H1 (cell line): Measurements from ENCODE around the gene PRR14L. TPM values are rescaled to one million over a fixed set of nuclear protein-coding genes. Genes with fewer than 3 reads are reported as not detected.
"Not testable (repeated sequence)": the region's sequence is repeated elsewhere in the genome, so short reads cannot be mapped to it uniquely, and the experiment has no call there.

Source experiments
- CTCF ChIA-PET: fragments of 300-600 bp; sonication (Branson Sonifier 250); formaldehyde crosslinking; loops from one replicate; lab custom pipeline; 2021; ENCODE audit not compliant: partially characterized antibody; lab: Charles Lee
- POLR2A ChIA-PET: fragments of 300-600 bp; sonication (Branson Sonifier 250); formaldehyde crosslinking; loops from one replicate; lab custom pipeline; 2021; ENCODE audit warnings: inconsistent platforms; ENCODE audit not compliant: partially characterized antibody; lab: Charles Lee
- DNase-seq, 2 experiments: peaks; one replicate each; pipeline versions ENCODE4 v3.0.0 to v3.0.0-alpha.2; 2010 to 2022; ENCODE audit warnings: low spot score in 2 of 2, low read depth in 1 of 2, mixed read lengths in 1 of 2
- FAIRE-seq: peaks from 2 replicates; lab custom pipeline; 2011; peaks lifted over from hg19 to GRCh38; lab: Jason Lieb, UNC
- H2AFZ ChIP-seq: 2 replicates; pipeline ENCODE4 v1.8.1; 2012; ENCODE audit warnings: low read length, inconsistent platforms
- H2AK5ac ChIP-seq: 2 replicates; pipeline ENCODE4 v1.6.1; 2013; ENCODE audit warnings: low read depth, low read length
- H2BK120ac ChIP-seq: replicated peaks from 2 replicates; pipeline ENCODE3; 2013; ENCODE audit warnings: low read depth, low read length, inconsistent platforms
- H2BK12ac ChIP-seq: 2 replicates; pipeline ENCODE4 v1.6.1; 2013; ENCODE audit warnings: low read depth, low read length
- H2BK15ac ChIP-seq: 2 replicates; pipeline ENCODE4 v1.6.1; 2013; ENCODE audit warnings: low read length
- H2BK20ac ChIP-seq: 2 replicates; pipeline ENCODE4 v1.6.1; 2013; ENCODE audit warnings: low read length
- H2BK5ac ChIP-seq: 2 replicates; pipeline ENCODE4 v1.6.1; 2013; ENCODE audit warnings: low read depth, low read length
- H3K14ac ChIP-seq: 2 replicates; pipeline ENCODE4 v1.6.1; 2013; ENCODE audit warnings: inconsistent platforms; ENCODE audit not compliant: insufficient read length
- H3K18ac ChIP-seq: 2 replicates; pipeline ENCODE4 v1.6.1; 2013; ENCODE audit warnings: low read length; ENCODE audit errors: extremely low read depth
- H3K23ac ChIP-seq: 2 replicates; pipeline ENCODE4 v1.6.1; 2013; ENCODE audit warnings: inconsistent platforms; ENCODE audit not compliant: insufficient read length
- H3K23me2 ChIP-seq: 2 replicates; pipeline ENCODE4 v1.6.1; 2013; ENCODE audit warnings: low read depth, low read length
- H3K27ac ChIP-seq: 2 replicates; pipeline ENCODE4 v1.6.1; 2011; ENCODE audit warnings: low read depth, low read length, inconsistent platforms
- H3K27me3 ChIP-seq, 4 experiments: replicated peaks in 1 of 4; 1 replicate in 1 of 4; 2 replicates in 3 of 4; pipeline versions ENCODE4 v1.6.1 to v1.8.1; 2011 to 2013; ENCODE audit warnings: low read length in 3 of 4, mild to moderate bottlenecking in 3 of 4, inconsistent platforms in 2 of 4, mixed read lengths in 2 of 4, moderate library complexity in 1 of 4; ENCODE audit not compliant: control insufficient read depth in 3 of 4, insufficient read depth in 3 of 4; ENCODE audit errors: extremely low read depth in 1 of 4
- H3K36me3 ChIP-seq, 4 experiments: 2 replicates each; pipeline versions ENCODE4 v1.6.1 to v1.8.1; 2011 to 2013; ENCODE audit warnings: mild to moderate bottlenecking in 4 of 4, low read length in 3 of 4, moderate library complexity in 2 of 4, control low read depth in 1 of 4, inconsistent platforms in 1 of 4; ENCODE audit not compliant: insufficient read depth in 4 of 4, control insufficient read depth in 2 of 4
- H3K4ac ChIP-seq: replicated peaks from 2 replicates; pipeline ENCODE3; 2013; ENCODE audit warnings: low read length, low read depth, mixed read lengths, inconsistent platforms; ENCODE audit not compliant: insufficient read length
- H3K4me1 ChIP-seq, 4 experiments: replicated peaks in 1 of 4; 1 replicate in 1 of 4; 2 replicates in 3 of 4; pipeline versions ENCODE4 v1.6.1 to v1.8.1; 2011 to 2013; ENCODE audit warnings: low read length in 3 of 4, inconsistent platforms in 2 of 4, mixed read lengths in 1 of 4; ENCODE audit not compliant: insufficient read depth in 4 of 4, control insufficient read depth in 3 of 4
- H3K4me2 ChIP-seq, 2 experiments: 2 replicates each; pipeline versions ENCODE4 v1.6.1 to v1.8.1; 2011 to 2013; ENCODE audit warnings: low read depth in 2 of 2, low read length in 2 of 2, control low read depth in 1 of 2, inconsistent platforms in 1 of 2, mild to moderate bottlenecking in 1 of 2; ENCODE audit not compliant: insufficient read depth in 1 of 2
- H3K4me3 ChIP-seq, 4 experiments: fragments of 200-600, 300-600 bp in 1 of 4; sonication (generic), shearing (Covaris generic), sonication (Bioruptor Twin) in 1 of 4; 2 replicates each; pipeline versions ENCODE4 v1.5.1 to v1.8.1; 2011 to 2016; ENCODE audit warnings: low read length in 4 of 4, low read depth in 3 of 4, control low read depth in 2 of 4, inconsistent platforms in 2 of 4, mild to moderate bottlenecking in 2 of 4, mixed read lengths in 1 of 4, moderate library complexity in 1 of 4; ENCODE audit not compliant: insufficient read depth in 2 of 4; ENCODE audit errors: extremely low read depth in 1 of 4
- H3K56ac ChIP-seq: replicated peaks from 2 replicates; pipeline ENCODE3; 2013; ENCODE audit warnings: low read depth, mild to moderate bottlenecking, mixed read lengths, low read length, inconsistent platforms; ENCODE audit not compliant: insufficient read length
- H3K79me1 ChIP-seq: 2 replicates; pipeline ENCODE4 v1.6.1; 2013; ENCODE audit warnings: low read depth, low read length, control low read depth
- H3K79me2 ChIP-seq, 2 experiments: 2 replicates each; pipeline versions ENCODE4 v1.6.1 to v1.8.1; 2012 to 2013; ENCODE audit warnings: low read length in 2 of 2, mild to moderate bottlenecking in 2 of 2, inconsistent platforms in 1 of 2; ENCODE audit not compliant: insufficient read depth in 2 of 2, control insufficient read depth in 1 of 2
- H3K9ac ChIP-seq, 4 experiments: replicated peaks in 1 of 4; 1 replicate in 1 of 4; 2 replicates in 3 of 4; pipeline versions ENCODE4 v1.6.1 to v1.8.1; 2011 to 2013; ENCODE audit warnings: low read depth in 3 of 4, low read length in 3 of 4, control low read depth in 2 of 4, mild to moderate bottlenecking in 2 of 4, moderate library complexity in 2 of 4, inconsistent platforms in 1 of 4; ENCODE audit errors: extremely low read depth in 1 of 4
- H3K9me3 ChIP-seq, 2 experiments: 2 replicates each; pipeline versions ENCODE4 v1.6.1 to v1.8.1; 2012 to 2013; ENCODE audit warnings: mild to moderate bottlenecking in 2 of 2, moderate library complexity in 2 of 2, control low read depth in 1 of 2, inconsistent platforms in 1 of 2, low read depth in 1 of 2, low read length in 1 of 2, mixed read lengths in 1 of 2; ENCODE audit not compliant: insufficient read depth in 2 of 2
- H4K20me1 ChIP-seq, 2 experiments: replicated peaks in 1 of 2; 2 replicates each; pipeline versions ENCODE3 to v1.8.1; 2011 to 2013; ENCODE audit warnings: inconsistent platforms in 2 of 2, low read length in 2 of 2, mild to moderate bottlenecking in 1 of 2; ENCODE audit not compliant: insufficient read depth in 2 of 2, control insufficient read depth in 1 of 2
- H4K5ac ChIP-seq: 2 replicates; pipeline ENCODE4 v1.6.1; 2013; ENCODE audit warnings: low read length, low read depth, mixed read lengths, inconsistent platforms; ENCODE audit not compliant: insufficient read length
- H4K8ac ChIP-seq: 2 replicates; pipeline ENCODE4 v1.8.0; 2013; ENCODE audit warnings: mild to moderate bottlenecking, moderate library complexity, low read length, inconsistent platforms; ENCODE audit not compliant: insufficient read depth; ENCODE audit errors: extremely low read depth
- H4K91ac ChIP-seq: replicated peaks from 2 replicates; pipeline ENCODE3; 2013; ENCODE audit warnings: low read length, mixed read lengths, inconsistent platforms; ENCODE audit not compliant: insufficient read length
- WGBS, 2 experiments: shearing (Covaris generic) in 1 of 2; methylation state at CpG; one replicate each; pipeline versions ENCODE4 v1.1.6 to v1.1.7; 2013 to 2015; ENCODE audit warnings: low lambda C conversion rate in 2 of 2, mixed read lengths in 2 of 2, inconsistent platforms in 1 of 2, low coverage in 1 of 2, missing lambda C conversion rate in 1 of 2; ENCODE audit not compliant: insufficient replicate concordance in 2 of 2, insufficient coverage in 1 of 2, insufficient read length in 1 of 2; ENCODE audit errors: extremely low coverage in 1 of 2, missing lambda C conversion rate in 1 of 2; 5-methylcytosine and 5-hydroxymethylcytosine counted together
- polyA plus RNA-seq, 7 experiments: library from polyadenylated mRNA; depleted of rRNA in 3 of 7; stranded (reverse) in 5 of 7; unstranded in 2 of 7; fragments of >200 nt in 5 of 7; fragments of 200-250 nt in 2 of 7; gene quantifications; 1 replicate in 5 of 7; 2 replicates in 1 of 7; 4 replicates in 1 of 7; pipeline versions ENCODE4 v1.2.1 to v1.2.3, GENCODE V29; 2011 to 2013; ENCODE audit warnings: missing spikeins in 2 of 7, mixed read lengths in 2 of 7
- total RNA-seq: library from RNA; stranded (reverse); fragmentation: NEBNext Ultra II Directional; extraction: Animal tissue kit (Norgen Biotek cat#: 25700); gene quantifications from 2 replicates; pipeline ENCODE4 v1.2.1, GENCODE V29; 2021

Gene PRR14L
- total and polyA plus RNA-seq, 2 of the 8 experiments (the other 6 are each of a cell fraction or from before 2014, with no cell fraction given), result 26.5 to 98.6 TPM

DNA sequence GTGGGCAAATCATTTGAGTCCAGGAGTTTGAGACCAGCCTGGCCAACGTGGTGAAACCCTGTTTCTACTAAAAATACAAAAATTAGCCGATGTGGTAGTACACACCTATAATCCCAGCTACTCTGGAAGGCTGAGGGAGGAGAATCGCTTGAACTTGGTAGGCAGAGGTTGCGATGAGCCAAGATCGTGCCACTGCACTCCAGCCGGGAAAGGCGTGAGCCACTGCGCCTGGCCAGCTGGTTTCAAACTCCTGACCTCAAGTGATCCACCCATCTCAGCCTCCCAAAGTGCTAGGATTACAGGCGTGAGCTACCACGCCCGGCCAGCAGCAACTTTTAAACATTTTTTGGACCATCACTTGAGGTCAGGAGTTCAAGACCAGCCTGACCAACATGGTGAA lies 55.9 kb downstream of the PRR14L start:
- WGBS, 2 experiments, result 94% methylated on average over 11 of the region's 11 CpGs; no CpG with 5 or more reads in 1 of the 2 experiments
- DNase-seq, H4K5ac ChIP-seq, H2BK12ac ChIP-seq, H3K14ac ChIP-seq, H2AFZ ChIP-seq, FAIRE-seq, H3K79me1 ChIP-seq, H3K4me3 ChIP-seq, H4K91ac ChIP-seq, H3K56ac ChIP-seq, H3K9ac ChIP-seq, H3K4ac ChIP-seq, H3K79me2 ChIP-seq, H2BK120ac ChIP-seq, H3K23ac ChIP-seq, H3K27me3 ChIP-seq, H3K4me1 ChIP-seq, H3K18ac ChIP-seq, H4K8ac ChIP-seq, H2BK15ac ChIP-seq, H2BK5ac ChIP-seq, H3K4me2 ChIP-seq, CTCF ChIA-PET, H2AK5ac ChIP-seq, H2BK20ac ChIP-seq, H4K20me1 ChIP-seq, POLR2A ChIA-PET, H3K27ac ChIP-seq, H3K9me3 ChIP-seq, H3K23me2 ChIP-seq: not testable (repeated sequence)
- peaks cover 3 to 52% (median 34%) of the 10 kb centered on the region in 4 experiments for H3K36me3 ChIP-seq
